ENCODE results near the gene AANAT.

AANAT gene

DNA sequence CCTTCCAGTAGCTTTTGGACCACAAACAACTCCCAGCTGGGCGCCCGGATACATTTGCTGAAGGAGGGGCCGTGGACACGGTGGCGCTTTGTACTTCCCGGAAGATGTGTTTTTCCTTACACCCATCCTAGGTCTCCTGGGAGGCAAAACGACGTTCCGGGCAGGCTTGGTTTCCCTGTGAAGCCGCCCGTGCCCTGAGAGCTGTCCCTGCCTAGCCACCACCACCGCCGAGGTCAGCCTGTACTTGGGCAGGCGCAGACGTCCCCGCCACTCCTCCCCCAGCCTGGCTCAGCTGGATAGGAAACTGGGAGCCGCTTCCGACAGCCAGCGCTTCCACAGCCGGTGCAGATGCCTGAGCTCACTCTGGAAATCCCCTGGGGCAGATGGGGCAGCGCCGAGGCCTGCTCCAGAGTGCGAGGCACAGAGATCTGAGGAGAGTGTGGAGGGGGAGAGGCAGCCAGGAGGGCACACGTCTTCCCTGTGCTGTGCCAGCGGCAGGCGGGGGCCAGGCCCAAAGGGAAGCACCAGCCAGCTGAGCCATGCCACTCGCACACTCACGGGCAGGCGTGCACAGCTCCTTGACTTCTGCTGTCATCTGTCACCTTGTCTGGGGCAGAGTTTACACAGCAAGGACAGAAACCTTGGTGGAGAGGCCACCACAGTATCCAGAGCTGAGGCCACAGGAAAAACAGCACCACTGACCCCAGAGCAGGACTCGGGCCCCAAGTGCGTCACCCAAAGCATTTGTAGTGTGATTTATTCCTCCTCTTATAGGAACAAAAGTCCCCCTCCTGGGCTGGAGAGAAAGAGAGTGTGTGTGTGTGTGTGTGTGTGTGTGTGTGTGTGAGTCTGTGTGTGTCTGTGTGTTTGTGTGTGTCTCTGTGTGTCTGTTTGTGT lies 30.8 kb downstream of the AANAT start:
- no peak overlapping the region for H3K27ac ChIP-seq (ENCODE audit: extremely low read depth, low read depth, low read length)
- POLR2A ChIA-PET, result interaction anchor here (0.6 to 1.4 kb wide), 2 partner anchors 59 to 96 kb away, joined by 4 to 8 read pairs; no protein-coding TSS in a partner anchor
- CTCF ChIA-PET, result interaction anchor here (0.6 to 3.6 kb wide), 9 partner anchors 9 to 200 kb away, joined by 3 to 15 read pairs (median 3); partner anchors contain the start of gene AANAT
- no peaks in the 10 kb centered on the region for H3K9me3 ChIP-seq (ENCODE audit: control insufficient read depth, insufficient read depth, low read depth, low read length)
- no peaks in the 10 kb centered on the region for H3K36me3 ChIP-seq (ENCODE audit: control insufficient read depth in 2 of 2, insufficient read depth in 1 of 2, low read length in 2 of 2)
- H3K4me3 ChIP-seq (ENCODE audit: low read depth, low read length), result no peak overlapping the region
- peaks cover 21% of the 10 kb centered on the region for H3K4me1 ChIP-seq (ENCODE audit: control insufficient read depth, insufficient read depth, low read length)
- TF ChIP-seq, protein P1, sequence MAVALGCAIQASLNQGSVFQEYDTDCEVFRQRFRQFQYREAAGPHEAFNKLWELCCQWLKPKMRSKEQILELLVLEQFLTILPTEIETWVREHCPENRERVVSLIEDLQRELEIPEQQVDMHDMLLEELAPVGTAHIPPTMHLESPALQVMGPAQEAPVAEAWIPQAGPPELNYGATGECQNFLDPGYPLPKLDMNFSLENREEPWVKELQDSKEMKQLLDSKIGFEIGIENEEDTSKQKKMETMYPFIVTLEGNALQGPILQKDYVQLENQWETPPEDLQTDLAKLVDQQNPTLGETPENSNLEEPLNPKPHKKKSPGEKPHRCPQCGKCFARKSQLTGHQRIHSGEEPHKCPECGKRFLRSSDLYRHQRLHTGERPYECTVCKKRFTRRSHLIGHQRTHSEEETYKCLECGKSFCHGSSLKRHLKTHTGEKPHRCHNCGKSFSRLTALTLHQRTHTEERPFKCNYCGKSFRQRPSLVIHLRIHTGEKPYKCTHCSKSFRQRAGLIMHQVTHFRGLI (tag by site-specific recombination; IDR thresholded peaks at IDR 0.05), result no peak
- TF ChIP-seq ZNF571 (tag by site-specific recombination; IDR thresholded peaks at IDR 0.05), result no peak
- TF ChIP-seq ZNF473 (tag by site-specific recombination; IDR thresholded peaks at IDR 0.05), result no peak
- TF ChIP-seq, protein P2, sequence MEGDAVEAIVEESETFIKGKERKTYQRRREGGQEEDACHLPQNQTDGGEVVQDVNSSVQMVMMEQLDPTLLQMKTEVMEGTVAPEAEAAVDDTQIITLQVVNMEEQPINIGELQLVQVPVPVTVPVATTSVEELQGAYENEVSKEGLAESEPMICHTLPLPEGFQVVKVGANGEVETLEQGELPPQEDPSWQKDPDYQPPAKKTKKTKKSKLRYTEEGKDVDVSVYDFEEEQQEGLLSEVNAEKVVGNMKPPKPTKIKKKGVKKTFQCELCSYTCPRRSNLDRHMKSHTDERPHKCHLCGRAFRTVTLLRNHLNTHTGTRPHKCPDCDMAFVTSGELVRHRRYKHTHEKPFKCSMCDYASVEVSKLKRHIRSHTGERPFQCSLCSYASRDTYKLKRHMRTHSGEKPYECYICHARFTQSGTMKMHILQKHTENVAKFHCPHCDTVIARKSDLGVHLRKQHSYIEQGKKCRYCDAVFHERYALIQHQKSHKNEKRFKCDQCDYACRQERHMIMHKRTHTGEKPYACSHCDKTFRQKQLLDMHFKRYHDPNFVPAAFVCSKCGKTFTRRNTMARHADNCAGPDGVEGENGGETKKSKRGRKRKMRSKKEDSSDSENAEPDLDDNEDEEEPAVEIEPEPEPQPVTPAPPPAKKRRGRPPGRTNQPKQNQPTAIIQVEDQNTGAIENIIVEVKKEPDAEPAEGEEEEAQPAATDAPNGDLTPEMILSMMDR (tag by site-specific recombination; IDR thresholded peaks at IDR 0.05), result no peak
- no peak for TF ChIP-seq TCF7L2 (IDR thresholded peaks at IDR 0.05; ENCODE audit: borderline replicate concordance, low read depth, low read length)
- peak; percentile 38; the same call in 1 of the 2 replicates for TF ChIP-seq ZNF394 (tag by site-specific recombination; IDR thresholded peaks at IDR 0.05; ENCODE audit: borderline replicate concordance)
- 0 out of 2 replicates have a peak, but pooled peaks have one; percentile 14 for TF ChIP-seq ZNF670 (tag by site-specific recombination; IDR thresholded peaks at IDR 0.05; ENCODE audit: low read depth)
- peak; percentile 25; the same call in 1 of the 2 replicates for TF ChIP-seq SP7 (tag by site-specific recombination; IDR thresholded peaks at IDR 0.05)
- 0 out of 2 replicates have a peak, but pooled peaks have one; percentile 15 for TF ChIP-seq ZBTB7A (tag by site-specific recombination; IDR thresholded peaks at IDR 0.05; ENCODE audit: low read depth)
- peak; percentile 94 for TF ChIP-seq ZNF423 (tag by site-specific recombination; IDR thresholded peaks at IDR 0.05)
- TF ChIP-seq ZNF701 (tag by site-specific recombination; IDR thresholded peaks at IDR 0.05), result no peak
- TF ChIP-seq ZIC2 (tag by site-specific recombination; IDR thresholded peaks at IDR 0.05), result peak; percentile 70
- TF ChIP-seq, protein P3, sequence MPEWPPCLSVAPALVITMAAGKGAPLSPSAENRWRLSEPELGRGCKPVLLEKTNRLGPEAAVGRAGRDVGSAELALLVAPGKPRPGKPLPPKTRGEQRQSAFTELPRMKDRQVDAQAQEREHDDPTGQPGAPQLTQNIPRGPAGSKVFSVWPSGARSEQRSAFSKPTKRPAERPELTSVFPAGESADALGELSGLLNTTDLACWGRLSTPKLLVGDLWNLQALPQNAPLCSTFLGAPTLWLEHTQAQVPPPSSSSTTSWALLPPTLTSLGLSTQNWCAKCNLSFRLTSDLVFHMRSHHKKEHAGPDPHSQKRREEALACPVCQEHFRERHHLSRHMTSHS (tag by site-specific recombination; IDR thresholded peaks at IDR 0.05), result no peak
- no peak for TF ChIP-seq ZNF677 (tag by site-specific recombination; IDR thresholded peaks at IDR 0.05)
- TF ChIP-seq ZNF76 (tag by site-specific recombination; IDR thresholded peaks at IDR 0.05; ENCODE audit: borderline replicate concordance, low read depth), result 0 out of 2 replicates have a peak, but pooled peaks have one; percentile 20
- peak; percentile 8; the same call in 1 of the 2 replicates for TF ChIP-seq ZNF391 (tag by site-specific recombination; IDR thresholded peaks at IDR 0.05; ENCODE audit: borderline replicate concordance, low read depth)
- 0 out of 2 replicates have a peak, but pooled peaks have one; percentile 26 for TF ChIP-seq ZNF2 (tag by site-specific recombination; IDR thresholded peaks at IDR 0.05)
- TF ChIP-seq, protein P4, sequence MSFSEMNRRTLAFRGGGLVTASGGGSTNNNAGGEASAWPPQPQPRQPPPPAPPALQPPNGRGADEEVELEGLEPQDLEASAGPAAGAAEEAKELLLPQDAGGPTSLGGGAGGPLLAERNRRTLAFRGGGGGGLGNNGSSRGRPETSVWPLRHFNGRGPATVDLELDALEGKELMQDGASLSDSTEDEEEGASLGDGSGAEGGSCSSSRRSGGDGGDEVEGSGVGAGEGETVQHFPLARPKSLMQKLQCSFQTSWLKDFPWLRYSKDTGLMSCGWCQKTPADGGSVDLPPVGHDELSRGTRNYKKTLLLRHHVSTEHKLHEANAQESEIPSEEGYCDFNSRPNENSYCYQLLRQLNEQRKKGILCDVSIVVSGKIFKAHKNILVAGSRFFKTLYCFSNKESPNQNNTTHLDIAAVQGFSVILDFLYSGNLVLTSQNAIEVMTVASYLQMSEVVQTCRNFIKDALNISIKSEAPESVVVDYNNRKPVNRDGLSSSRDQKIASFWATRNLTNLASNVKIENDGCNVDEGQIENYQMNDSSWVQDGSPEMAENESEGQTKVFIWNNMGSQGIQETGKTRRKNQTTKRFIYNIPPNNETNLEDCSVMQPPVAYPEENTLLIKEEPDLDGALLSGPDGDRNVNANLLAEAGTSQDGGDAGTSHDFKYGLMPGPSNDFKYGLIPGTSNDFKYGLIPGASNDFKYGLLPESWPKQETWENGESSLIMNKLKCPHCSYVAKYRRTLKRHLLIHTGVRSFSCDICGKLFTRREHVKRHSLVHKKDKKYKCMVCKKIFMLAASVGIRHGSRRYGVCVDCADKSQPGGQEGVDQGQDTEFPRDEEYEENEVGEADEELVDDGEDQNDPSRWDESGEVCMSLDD (tag by site-specific recombination; IDR thresholded peaks at IDR 0.05), result no peak
- no peak for TF ChIP-seq ZNF114 (tag by site-specific recombination; IDR thresholded peaks at IDR 0.05)
- TF ChIP-seq ZNF292 (tag by site-specific recombination; IDR thresholded peaks at IDR 0.05; ENCODE audit: borderline replicate concordance, low read depth), result no peak
- no peak for TF ChIP-seq ZNF404 (tag by site-specific recombination; IDR thresholded peaks at IDR 0.05)
- TF ChIP-seq ZNF354C (tag by site-specific recombination; IDR thresholded peaks at IDR 0.05; ENCODE audit: borderline replicate concordance, low read depth), result no peak
- TF ChIP-seq ZNF830 (tag by site-specific recombination; IDR thresholded peaks at IDR 0.05; ENCODE audit: low read depth), result no peak
- TF ChIP-seq REPIN1 (tag by site-specific recombination; IDR thresholded peaks at IDR 0.05; ENCODE audit: low read depth), result no peak
- TF ChIP-seq OSR2 (tag by site-specific recombination; IDR thresholded peaks at IDR 0.05), result peak; percentile 93
- TF ChIP-seq ZNF23 (tag by site-specific recombination; IDR thresholded peaks at IDR 0.05; ENCODE audit: borderline replicate concordance), result no peak
- TF ChIP-seq, protein P5, sequence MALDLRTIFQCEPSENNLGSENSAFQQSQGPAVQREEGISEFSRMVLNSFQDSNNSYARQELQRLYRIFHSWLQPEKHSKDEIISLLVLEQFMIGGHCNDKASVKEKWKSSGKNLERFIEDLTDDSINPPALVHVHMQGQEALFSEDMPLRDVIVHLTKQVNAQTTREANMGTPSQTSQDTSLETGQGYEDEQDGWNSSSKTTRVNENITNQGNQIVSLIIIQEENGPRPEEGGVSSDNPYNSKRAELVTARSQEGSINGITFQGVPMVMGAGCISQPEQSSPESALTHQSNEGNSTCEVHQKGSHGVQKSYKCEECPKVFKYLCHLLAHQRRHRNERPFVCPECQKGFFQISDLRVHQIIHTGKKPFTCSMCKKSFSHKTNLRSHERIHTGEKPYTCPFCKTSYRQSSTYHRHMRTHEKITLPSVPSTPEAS (tag by site-specific recombination; IDR thresholded peaks at IDR 0.05), result peak; percentile 82

All from HEK293 (cell line).